ENCODE results near the gene ABCB8. TPM values are rescaled to one million over a fixed set of nuclear protein-coding genes. Genes with fewer than 3 reads are reported as not detected.

Gene ABCB8
- total and polyA plus RNA-seq, 9 of the 15 experiments (the other 6 are each of a cell fraction or from before 2014, with no cell fraction given) = 7.6 to 106 (median 36.3) TPM

- TF ChIP-seq ZBTB5 (IDR thresholded peaks at IDR 0.05) = no peak
- no peak for TF ChIP-seq NFATC3 (IDR thresholded peaks at IDR 0.05)
- no peak for TF ChIP-seq EGR1 (conservative IDR thresholded peaks at IDR 0.05)
- TF ChIP-seq ARNT (IDR thresholded peaks at IDR 0.05) = peak in 1 of 2 experiments; percentile 54; a peak in 1 of 4 replicates
- TF ChIP-seq NR1H2 (CRISPR knock-in tag; IDR thresholded peaks at IDR 0.05) = no peak
- TF ChIP-seq ETV6 (IDR thresholded peaks at IDR 0.05; ENCODE audit: borderline replicate concordance in 1 of 2, low read depth in 2 of 2, low read length in 1 of 2) = no peak
- TF ChIP-seq ETV6 (CRISPR knock-in tag; IDR thresholded peaks at IDR 0.05; ENCODE audit: borderline replicate concordance) = no peak
- no peak for TF ChIP-seq CHD7 (IDR thresholded peaks at IDR 0.05; ENCODE audit: low read depth, low read length)
- no peak; the same call in 1 of the 2 replicates for TF ChIP-seq STAT5A (IDR thresholded peaks at IDR 0.05; ENCODE audit: borderline replicate concordance, low read length)
- no peak for TF ChIP-seq TCF15 (CRISPR knock-in tag; IDR thresholded peaks at IDR 0.05)
- no peak; the same call in none of the 2 replicates for TF ChIP-seq ZNF143 (CRISPR knock-in tag; IDR thresholded peaks at IDR 0.05)
- no peak for TF ChIP-seq ZNF785 (CRISPR knock-in tag; IDR thresholded peaks at IDR 0.05)
- no peak for TF ChIP-seq DMBX1 (CRISPR knock-in tag; IDR thresholded peaks at IDR 0.05; ENCODE audit: borderline replicate concordance)
- no peak for TF ChIP-seq ZFPM2 (CRISPR knock-in tag; IDR thresholded peaks at IDR 0.05)
- no peak for TF ChIP-seq CBFA2T3 (IDR thresholded peaks at IDR 0.05)
- no peak for TF ChIP-seq ARID1B (IDR thresholded peaks at IDR 0.05)
- no peak for TF ChIP-seq ZC3H11A (IDR thresholded peaks at IDR 0.05; ENCODE audit: low read depth, low read length)
- no peak for TF ChIP-seq RBM34 (IDR thresholded peaks at IDR 0.05; ENCODE audit: borderline replicate concordance, insufficient read depth, low read length)
Measured at GRCh38 chr7:151056283-151056665, 28.0 kb downstream of the ABCB8 start (continued).

Measured in K562 (cell line).